MM.1S (cell line): ENCODE results near the gene C15orf39.
"Not testable (repeated sequence)": the region's sequence is repeated elsewhere in the genome, so short reads cannot be mapped to it uniquely, and the experiment has no call there.

ENCODE experiments used
- DNase-seq: peaks from one replicate; pipeline ENCODE4 v3.0.0-alpha.2; 2015
- H2AFZ ChIP-seq: fragments of 300-600 bp; sonication (generic); 2 replicates; pipeline ENCODE4 v1.6.0; 2016; ENCODE audit warnings: antibody characterized with exemption, low read length
- H3F3A ChIP-seq: fragments of 300-600 bp; sonication (generic); 2 replicates; pipeline ENCODE4 v1.6.1; 2016; ENCODE audit warnings: mild to moderate bottlenecking, antibody characterized with exemption, low read length, moderate library complexity, mixed read lengths; ENCODE audit not compliant: insufficient read depth
- H3K27ac ChIP-seq: fragments of 300-600 bp; sonication (generic); 2 replicates; pipeline ENCODE4 v1.5.1; 2016; ENCODE audit warnings: mild to moderate bottlenecking, low read length
- H3K27me3 ChIP-seq: fragments of 300-600 bp; sonication (generic); replicated peaks from 2 replicates; pipeline ENCODE4 v1.6.0; 2016; ENCODE audit warnings: low read length; ENCODE audit not compliant: insufficient read depth
- H3K36me3 ChIP-seq: fragments of 300-600 bp; sonication (generic); replicated peaks from 2 replicates; pipeline ENCODE4 v1.6.1; 2016; ENCODE audit warnings: mild to moderate bottlenecking, low read length, mixed read lengths; ENCODE audit not compliant: insufficient read depth
- H3K4me1 ChIP-seq: fragments of 300-600 bp; sonication (generic); 2 replicates; pipeline ENCODE4 v1.6.1; 2016; ENCODE audit warnings: low read length, mixed read lengths
- H3K4me2 ChIP-seq: fragments of 300-600 bp; sonication (generic); 2 replicates; pipeline ENCODE4 v1.6.0; 2016; ENCODE audit warnings: low read depth, low read length
- H3K4me3 ChIP-seq: fragments of 300-600 bp; sonication (generic); 2 replicates; pipeline ENCODE4 v1.5.1; 2016; ENCODE audit warnings: low read length, mixed read lengths
- H3K79me2 ChIP-seq: fragments of 300-600 bp; sonication (generic); 2 replicates; pipeline ENCODE4 v1.6.1; 2016; ENCODE audit warnings: mixed run types, low read length, mixed read lengths
- H3K9ac ChIP-seq: fragments of 300-600 bp; sonication (generic); 2 replicates; pipeline ENCODE4 v1.6.1; 2016; ENCODE audit warnings: low read length, mixed read lengths
- H3K9me2 ChIP-seq: fragments of 300-600 bp; sonication (generic); replicated peaks from 2 replicates; pipeline ENCODE4 v1.6.1; 2016; ENCODE audit warnings: mild to moderate bottlenecking, low read length, mixed read lengths; ENCODE audit not compliant: insufficient read depth
- H3K9me3 ChIP-seq: fragments of 300-600 bp; sonication (generic); replicated peaks from 2 replicates; pipeline ENCODE4 v1.6.1; 2016; ENCODE audit warnings: mild to moderate bottlenecking, low read length, mixed read lengths; ENCODE audit not compliant: insufficient read depth
- H4K20me1 ChIP-seq: fragments of 300-600 bp; sonication (generic); 2 replicates; pipeline ENCODE4 v1.6.1; 2016; ENCODE audit warnings: mild to moderate bottlenecking, low read length, moderate library complexity, mixed read lengths; ENCODE audit not compliant: insufficient read depth
- EZH2 ChIP-seq: fragments of 300-600 bp; sonication (generic); optimal IDR thresholded peaks from 2 replicates; pipeline ENCODE3; 2017; ENCODE audit warnings: low read depth, mild to moderate bottlenecking, antibody characterized with exemption, low read length, mixed read lengths
- EZH2phosphoT487 ChIP-seq: fragments of 300-600 bp; sonication (generic); IDR thresholded peaks from 2 replicates; pipeline ENCODE4 v1.6.1; 2018; ENCODE audit warnings: antibody characterized with exemption, low read length
- TF ChIP-seq, protein P1 (sequence below): fragments of 300-600 bp; sonication (generic); IDR thresholded peaks from 2 replicates; pipeline ENCODE4 v1.5.1; 2016; ENCODE audit warnings: antibody characterized with exemption, low read length, mixed read lengths

Gene C15orf39

DNA sequence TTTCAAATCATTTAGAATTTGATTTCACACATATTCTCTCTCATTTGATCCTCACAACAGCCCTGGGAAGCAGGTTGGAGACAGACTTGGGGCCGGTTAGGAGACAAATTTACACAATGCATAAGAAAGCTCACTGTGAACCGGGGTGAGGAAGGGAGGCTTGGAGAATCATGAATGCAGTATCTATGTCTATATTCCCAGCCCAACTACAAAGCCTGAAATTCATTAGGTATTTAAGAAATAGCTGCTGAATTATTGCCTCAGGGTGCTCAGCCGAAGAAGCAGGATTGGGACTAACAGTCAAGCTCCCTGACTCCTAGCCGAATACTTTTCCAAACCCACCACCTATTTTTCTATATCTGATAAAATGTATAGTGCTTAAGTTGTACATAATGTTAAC, 48.0 kb downstream of the C15orf39 start:
- no peaks in the 10 kb centered on the region for H4K20me1 ChIP-seq
- H2AFZ ChIP-seq: no peak overlapping the region
- no peaks in the 10 kb centered on the region for H3F3A ChIP-seq
- H3K79me2 ChIP-seq: no peaks in the 10 kb centered on the region
- H3K36me3 ChIP-seq: no peaks in the 10 kb centered on the region
- no peak overlapping the region for H3K27ac ChIP-seq
- no peaks in the 10 kb centered on the region for H3K4me1 ChIP-seq
- no peaks in the 10 kb centered on the region for H3K27me3 ChIP-seq
- no peaks in the 10 kb centered on the region for H3K9me2 ChIP-seq
- no peak overlapping the region for H3K9ac ChIP-seq
- DNase-seq: no peak
- no peaks in the 10 kb centered on the region for H3K9me3 ChIP-seq
- no peak overlapping the region for H3K4me3 ChIP-seq
- no peak overlapping the region for H3K4me2 ChIP-seq
- no peak for TF ChIP-seq EZH2
- TF ChIP-seq, protein P1, sequence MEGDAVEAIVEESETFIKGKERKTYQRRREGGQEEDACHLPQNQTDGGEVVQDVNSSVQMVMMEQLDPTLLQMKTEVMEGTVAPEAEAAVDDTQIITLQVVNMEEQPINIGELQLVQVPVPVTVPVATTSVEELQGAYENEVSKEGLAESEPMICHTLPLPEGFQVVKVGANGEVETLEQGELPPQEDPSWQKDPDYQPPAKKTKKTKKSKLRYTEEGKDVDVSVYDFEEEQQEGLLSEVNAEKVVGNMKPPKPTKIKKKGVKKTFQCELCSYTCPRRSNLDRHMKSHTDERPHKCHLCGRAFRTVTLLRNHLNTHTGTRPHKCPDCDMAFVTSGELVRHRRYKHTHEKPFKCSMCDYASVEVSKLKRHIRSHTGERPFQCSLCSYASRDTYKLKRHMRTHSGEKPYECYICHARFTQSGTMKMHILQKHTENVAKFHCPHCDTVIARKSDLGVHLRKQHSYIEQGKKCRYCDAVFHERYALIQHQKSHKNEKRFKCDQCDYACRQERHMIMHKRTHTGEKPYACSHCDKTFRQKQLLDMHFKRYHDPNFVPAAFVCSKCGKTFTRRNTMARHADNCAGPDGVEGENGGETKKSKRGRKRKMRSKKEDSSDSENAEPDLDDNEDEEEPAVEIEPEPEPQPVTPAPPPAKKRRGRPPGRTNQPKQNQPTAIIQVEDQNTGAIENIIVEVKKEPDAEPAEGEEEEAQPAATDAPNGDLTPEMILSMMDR: no peak
- TF ChIP-seq EZH2phosphoT487: no peak

DNA sequence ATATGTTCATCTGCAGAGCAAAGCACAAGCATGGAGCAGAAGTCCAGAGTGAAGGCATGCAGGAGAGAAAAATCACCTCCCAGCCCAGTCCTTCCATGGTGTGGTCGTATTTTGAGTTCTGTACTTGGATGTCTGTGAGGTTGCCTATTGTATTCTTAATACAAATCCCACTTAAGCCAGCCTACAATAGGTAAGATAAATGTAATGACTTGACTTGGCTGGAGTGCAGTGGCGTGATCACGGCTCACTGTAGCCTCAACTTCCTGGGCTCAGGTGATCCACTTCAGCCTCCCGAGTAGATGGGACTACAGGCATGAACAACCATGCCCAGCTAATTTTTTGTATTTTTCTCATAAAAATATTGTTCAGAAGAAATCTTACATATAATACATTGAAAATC, 49.7 kb downstream of the C15orf39 start:
- not testable (repeated sequence) for H3K9ac ChIP-seq, DNase-seq, H3K4me3 ChIP-seq, H3F3A ChIP-seq, H3K4me2 ChIP-seq, H3K4me1 ChIP-seq, H2AFZ ChIP-seq, H3K9me2 ChIP-seq, H3K36me3 ChIP-seq, H3K27me3 ChIP-seq, H3K27ac ChIP-seq, H4K20me1 ChIP-seq, H3K79me2 ChIP-seq, H3K9me3 ChIP-seq

DNA sequence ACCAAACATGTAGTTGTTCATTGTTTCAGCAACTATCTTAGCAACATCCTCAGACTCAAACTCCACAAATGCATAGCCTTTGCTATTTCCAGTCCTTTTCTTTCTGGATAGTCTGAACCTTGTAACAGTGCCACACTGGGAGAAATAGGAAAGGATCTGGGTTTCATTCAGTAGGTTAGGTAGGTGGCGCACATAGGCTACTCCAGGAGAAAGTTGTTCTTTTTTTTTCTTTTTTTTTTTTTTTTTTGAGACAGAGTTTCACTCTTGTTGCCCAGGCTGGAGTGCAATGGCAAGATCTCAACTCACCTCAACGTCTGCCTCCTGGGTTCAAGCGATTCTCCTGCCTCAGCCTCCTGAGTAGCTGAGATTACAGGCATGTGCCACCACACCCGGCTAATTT, 50.6 kb downstream of the C15orf39 start:
- not testable (repeated sequence) for H3K27me3 ChIP-seq, H4K20me1 ChIP-seq, H3K27ac ChIP-seq, H3K4me1 ChIP-seq, DNase-seq, H3K4me2 ChIP-seq, H2AFZ ChIP-seq, H3K9me2 ChIP-seq, H3F3A ChIP-seq, H3K36me3 ChIP-seq, H3K79me2 ChIP-seq, H3K4me3 ChIP-seq, H3K9me3 ChIP-seq, H3K9ac ChIP-seq

DNA sequence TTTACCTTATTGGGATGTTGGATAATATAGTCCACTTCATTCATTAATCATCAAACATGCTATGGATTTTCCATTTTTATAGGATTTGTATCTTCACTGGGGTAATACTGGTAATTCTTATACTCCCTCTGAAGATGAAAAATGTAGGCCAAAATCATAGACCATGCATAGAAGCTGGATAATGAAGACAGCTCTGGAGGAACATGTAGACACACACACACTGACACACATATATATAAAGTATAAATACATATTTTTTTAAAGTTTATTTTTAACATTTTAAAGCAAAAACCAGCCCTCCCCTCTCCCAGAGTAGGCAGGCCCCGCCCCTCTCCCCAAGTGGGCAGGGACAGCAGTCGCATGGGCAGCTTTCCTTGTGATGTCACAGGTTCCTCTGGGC, 56.4 kb downstream of the C15orf39 start, which contains the start of gene GOLGA6C:
Gene GOLGA6C (plus strand): TSS at position 301 of the 400 bp plus-strand sequence. CDS start 265 bp downstream, outside the sequence.
- not testable (repeated sequence) for H3F3A ChIP-seq, H3K4me2 ChIP-seq, H3K4me3 ChIP-seq, H3K4me1 ChIP-seq, H3K36me3 ChIP-seq, H3K27me3 ChIP-seq, H3K9ac ChIP-seq, H3K9me2 ChIP-seq, H3K79me2 ChIP-seq, H2AFZ ChIP-seq, DNase-seq, H3K27ac ChIP-seq, H3K9me3 ChIP-seq, H4K20me1 ChIP-seq

DNA sequence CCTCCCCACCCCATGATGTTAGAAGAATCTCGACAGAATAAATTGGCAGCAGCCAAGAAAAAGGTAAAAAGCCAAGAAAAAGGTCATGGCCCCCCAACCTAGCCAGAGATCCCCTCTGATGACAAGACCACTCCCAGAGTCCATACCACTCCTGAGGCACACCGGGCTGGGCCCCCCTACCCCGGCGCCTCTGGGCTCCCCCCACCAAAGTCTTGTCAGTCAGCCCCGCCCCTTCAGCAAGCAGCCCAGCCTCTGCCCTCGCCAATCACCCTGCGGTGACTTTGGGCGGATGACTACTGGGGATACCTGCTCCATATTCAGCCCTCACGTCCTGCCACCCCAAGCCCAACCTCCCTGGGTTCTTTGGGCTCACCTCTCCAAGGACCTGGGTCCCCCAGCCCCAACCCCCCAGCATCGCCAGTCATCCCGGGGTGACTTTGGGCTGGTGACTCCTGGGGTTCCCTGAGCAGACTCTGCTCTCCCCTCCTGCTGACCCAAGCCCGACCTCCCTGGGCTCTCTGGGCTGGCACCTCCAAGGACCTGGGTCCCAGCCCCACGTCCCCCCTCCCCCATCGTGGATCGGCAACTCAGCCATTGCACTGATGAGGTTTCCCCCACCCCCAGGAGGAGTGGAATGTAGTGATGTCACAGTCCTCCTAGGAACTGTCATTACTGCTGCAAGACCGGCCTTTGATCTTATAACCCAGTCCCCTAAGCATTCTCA, 57.1 kb downstream of the C15orf39 start:
- not testable (repeated sequence) for H3K4me2 ChIP-seq, H2AFZ ChIP-seq, H3K4me3 ChIP-seq, H3K9me2 ChIP-seq, H3K79me2 ChIP-seq, H3K36me3 ChIP-seq, H3F3A ChIP-seq, H3K9ac ChIP-seq, H3K27ac ChIP-seq, H3K4me1 ChIP-seq, H3K9me3 ChIP-seq, H4K20me1 ChIP-seq, DNase-seq, H3K27me3 ChIP-seq

DNA sequence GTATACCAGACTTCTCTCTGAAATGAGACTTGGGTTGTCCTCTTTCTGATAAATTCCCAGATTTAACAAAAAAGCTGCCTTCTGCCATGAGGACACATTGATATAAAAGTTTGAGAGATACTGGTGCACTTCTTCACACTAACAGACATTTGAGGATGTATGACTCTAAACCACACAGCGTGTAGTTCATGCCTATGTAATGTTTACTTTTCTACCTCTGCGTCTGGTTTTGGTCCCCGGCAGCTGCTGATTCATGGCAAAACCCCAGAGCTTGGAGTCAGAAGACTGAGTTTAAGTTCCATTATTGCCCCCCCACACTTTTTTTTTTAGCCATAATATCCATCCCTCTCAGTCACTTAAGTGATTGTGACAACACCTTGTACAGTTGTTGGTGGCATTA, 58.2 kb downstream of the C15orf39 start:
- not testable (repeated sequence) for H2AFZ ChIP-seq, H4K20me1 ChIP-seq, H3K36me3 ChIP-seq, H3K27ac ChIP-seq, H3K27me3 ChIP-seq, H3K9me3 ChIP-seq, H3K4me1 ChIP-seq, H3K4me2 ChIP-seq, DNase-seq, H3K4me3 ChIP-seq, H3F3A ChIP-seq, H3K79me2 ChIP-seq, H3K9me2 ChIP-seq, H3K9ac ChIP-seq
